ENCODE data around the gene CKB.

Gene CKB

DNA sequence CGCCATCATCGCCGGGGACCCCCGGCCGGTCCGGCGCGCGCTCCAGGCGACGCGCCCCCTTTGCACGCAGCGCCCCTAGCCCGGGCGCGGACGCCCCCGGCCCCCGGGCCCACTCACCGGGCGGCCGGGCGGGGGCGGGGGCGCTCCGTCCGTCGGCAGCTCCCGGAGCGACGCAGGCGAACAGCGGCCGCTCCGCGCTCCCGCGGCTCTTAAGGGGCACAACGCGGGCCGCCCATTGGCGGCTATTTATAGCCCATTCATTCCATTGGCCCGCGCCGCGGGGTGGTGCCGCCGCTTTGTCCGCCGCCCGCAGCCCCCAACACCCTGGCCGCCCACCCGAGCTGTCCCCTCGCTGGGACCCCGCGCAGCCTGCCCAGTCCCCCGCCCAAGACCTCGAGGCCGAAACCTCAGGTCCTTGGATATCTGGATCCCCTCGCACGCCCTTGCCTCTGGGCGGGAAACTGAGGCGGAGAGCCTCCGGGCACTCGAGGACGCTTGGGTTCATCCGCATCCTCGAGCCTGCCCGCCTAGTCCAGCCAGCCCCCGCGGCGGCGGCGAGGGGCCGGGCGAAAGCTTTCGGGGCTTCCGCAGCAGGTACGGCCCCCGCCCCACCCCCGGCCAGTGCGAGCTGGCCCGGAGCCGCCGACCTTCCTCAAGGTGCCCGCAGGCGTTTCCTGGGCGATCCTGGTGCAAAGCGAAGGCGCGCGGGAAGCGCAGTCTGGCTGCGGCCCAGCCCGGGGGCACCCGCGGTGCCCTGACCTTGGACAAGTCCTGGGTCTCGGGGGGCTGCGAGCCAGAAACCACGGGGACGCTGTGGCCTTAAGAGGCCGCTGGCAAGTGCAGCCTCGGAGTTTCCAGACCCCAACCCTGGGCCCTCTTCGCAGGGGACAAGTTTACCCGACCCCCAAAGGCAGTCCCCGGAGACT lies at the start of gene CKB:
Gene CKB, minus strand, starts transcription at position 182 of the 926 bp plus-strand sequence. CDS start 337 bp downstream, outside the sequence.
- DNase-seq (ENCODE audit: low spot score), result peak; percentile 91

DNA sequence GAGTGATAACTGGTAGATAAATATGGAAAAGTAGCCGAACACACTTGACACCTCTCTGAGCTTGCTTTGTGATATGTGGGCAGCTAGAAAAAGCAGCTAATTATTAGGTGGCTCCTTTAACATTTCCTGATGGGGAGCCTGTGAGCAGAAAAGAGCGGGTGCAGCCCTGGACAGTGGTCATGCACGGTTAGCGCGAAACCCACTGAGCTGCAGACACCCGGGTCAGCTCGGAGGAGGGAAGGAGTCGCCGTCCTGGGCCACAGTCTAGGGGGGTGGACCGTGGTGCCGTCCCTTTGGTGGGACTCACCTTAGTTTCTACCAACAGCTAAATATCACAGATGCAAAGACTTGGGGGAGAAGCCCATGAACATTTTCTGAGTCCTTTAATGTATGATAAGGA lies 46.8 kb upstream of the CKB start:
- DNase-seq (ENCODE audit: low spot score), result no peak

DNA sequence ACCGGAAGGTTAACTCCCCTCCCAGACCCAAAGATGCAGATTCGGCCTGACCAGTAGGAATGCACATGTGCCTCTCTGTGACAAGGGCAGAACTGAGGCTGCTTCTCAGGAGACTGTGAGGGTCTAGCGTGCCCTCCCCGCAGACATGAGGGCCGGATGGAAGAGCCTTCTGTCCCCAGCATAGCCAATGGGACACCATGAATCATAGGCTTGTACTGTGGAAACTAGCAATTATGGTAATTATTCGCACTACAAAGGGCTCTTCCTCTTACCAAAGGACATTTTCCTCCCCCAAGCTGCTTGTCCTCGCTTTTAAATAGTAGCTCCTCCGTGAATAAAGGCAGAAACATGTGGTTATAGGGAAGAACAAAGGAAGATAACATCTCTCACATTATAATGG lies 46.3 kb upstream of the CKB start:
- no peak for DNase-seq (ENCODE audit: low spot score)

- DNase-seq (ENCODE audit: low spot score), result no peak
These were observed 41.3 kb upstream of the CKB start for GRCh38 chr14:103563844-103564505.

GRCh38 chr14:103563226-103563620 lies 40.6 kb upstream of the CKB start:
- no peak for DNase-seq (ENCODE audit: low spot score)

- DNase-seq (ENCODE audit: low spot score), result peak; percentile 92
These were observed 40.0 kb upstream of the CKB start, which contains the start of the genes BAG5 and COA8 for GRCh38 chr14:103562429-103563225. TSS of gene BAG5 (minus strand) at chr14:103562657. CDS start at chr14:103561164, 1,493 bp downstream. TSS of gene COA8 (plus strand) at chr14:103562960. CDS start at chr14:103563002, 42 bp downstream.

GRCh38 chr14:103562179-103562428 lies 39.5 kb upstream of the CKB start:
- no peak for DNase-seq (ENCODE audit: low spot score)

DNA sequence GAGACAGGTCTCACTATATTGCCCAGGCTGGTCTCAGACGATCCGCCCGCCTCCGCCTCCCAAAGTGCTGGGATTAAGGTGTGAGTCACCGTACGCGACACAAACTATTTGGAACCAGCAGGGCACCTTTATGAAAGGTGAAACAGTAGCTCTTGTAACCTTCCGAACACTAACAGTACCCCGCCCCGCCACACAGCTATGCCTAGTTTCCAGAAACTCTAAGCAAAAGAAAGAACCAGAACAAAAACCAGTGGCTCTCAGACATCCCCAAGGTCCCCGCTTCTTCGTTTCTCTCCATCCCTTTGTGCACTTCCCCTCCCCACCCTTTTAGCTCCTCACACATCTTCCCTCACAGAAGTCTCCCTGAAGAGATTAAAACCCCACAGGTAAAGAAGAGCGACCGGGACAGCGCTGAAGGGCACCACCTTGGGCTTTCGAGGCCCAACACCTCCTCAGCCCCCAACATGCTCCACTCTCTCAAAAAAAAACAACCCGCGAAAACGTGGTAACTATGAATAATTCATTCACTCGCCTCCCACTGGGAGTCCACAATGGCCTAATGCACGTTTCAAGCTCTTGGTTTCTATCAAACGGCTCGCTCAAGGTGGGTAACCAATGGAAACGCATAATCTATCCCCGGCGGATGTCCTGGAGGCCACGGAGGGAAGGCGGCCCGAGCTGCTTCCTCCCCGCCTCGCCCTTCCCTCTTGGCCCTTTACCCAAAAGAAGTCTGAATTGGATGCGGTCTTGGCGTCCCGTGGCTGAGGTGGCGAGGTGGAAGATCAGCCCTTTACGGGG lies 39.0 kb upstream of the CKB start:
- DNase-seq (ENCODE audit: low spot score), result no peak

- DNase-seq (ENCODE audit: low spot score), result no peak
These were observed 38.1 kb upstream of the CKB start for GRCh38 chr14:103560691-103561090.

DNA sequence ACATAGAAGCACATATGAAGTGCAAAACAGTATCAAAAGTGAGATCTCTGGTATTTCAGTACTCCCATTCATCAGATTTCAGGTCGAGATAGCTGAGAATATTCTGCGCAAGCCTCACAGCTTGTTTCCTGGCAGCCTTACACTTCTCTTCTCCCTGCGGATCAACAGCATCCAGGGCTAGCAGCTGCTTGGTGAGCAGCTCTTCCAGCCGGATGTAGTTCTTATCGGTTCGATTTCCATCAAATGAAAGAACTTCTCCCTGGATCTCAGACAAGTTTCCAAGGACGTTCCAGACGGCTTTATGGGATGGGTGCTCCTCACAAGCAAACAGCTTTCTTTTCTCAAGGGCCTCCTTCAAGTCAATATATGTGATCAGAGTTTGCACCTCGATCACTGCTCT lies 37.1 kb upstream of the CKB start:
- DNase-seq (ENCODE audit: low spot score), result no peak

DNA sequence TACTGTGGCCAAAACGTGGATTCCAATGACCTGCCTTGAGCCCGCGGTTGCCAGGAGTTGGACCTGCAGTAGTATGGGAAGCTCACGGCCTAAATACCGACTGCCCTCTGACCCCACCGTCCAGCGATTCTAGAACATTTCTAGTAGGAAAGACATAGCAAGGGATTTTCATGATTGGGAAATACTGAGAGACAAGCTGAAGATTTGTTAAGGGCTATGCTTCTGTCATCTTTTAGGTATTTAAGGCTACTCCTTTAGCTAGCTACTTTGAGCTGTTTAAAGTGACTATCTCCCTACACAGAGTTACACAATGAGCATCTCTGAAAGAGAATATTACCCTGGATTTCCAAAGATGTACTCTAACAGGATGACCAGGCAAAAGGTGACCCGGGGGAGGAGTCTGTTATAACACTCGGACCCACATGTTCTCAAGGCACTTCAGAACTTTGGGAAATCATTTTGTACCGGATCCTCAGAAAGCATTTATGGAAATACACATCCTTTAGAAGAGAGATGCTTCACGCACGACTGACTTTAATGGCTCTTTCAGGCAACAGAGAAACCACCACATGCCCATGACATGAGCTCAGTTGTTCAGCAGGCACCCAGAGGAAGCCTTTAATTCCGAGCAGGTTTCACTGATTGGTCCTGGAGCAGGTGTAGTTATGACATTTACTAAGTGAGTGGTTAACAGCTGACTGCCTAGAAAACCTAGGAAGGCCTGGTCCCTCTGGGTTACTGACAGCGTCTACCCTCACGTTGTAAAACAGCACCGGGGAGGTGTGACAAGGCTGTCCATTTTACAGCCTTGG lies 35.6 kb upstream of the CKB start:
- DNase-seq (ENCODE audit: low spot score), result no peak

DNA sequence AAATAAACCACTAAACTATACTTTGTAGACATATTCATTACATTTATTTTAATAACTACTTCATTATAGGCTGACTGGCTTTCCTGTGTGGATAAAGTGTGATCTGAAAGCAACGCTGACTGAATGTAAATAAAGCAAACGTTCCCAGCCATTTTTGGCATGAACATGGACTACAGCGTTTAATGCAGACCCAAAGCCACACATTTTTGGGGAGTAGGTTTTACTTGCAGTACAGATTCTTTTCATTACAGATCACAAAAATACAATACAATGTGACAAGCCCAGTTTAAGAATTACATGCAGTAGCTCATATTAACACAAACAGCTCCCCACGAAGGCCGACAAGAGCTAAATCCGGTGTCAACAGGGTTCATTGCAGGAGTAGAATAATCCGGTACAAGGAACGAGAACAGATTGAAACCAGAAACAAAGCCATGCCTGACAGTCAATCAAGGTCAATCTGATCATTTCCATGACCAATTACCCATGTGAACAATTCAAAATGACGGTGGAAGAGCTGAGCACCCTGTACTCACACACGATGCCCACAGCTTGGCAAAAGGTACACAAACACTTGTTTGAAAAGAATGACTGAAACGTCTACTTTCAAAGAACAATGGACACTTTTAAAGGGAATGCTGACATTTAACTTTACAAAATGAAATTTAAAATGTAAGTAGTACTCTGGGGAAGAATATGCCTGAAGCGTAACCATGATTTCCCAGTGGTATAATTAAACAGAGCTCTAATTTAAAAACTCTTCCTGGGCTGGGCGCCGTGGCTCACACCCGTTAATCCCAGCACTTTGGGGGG lies 34.5 kb upstream of the CKB start:
- no peak for DNase-seq (ENCODE audit: low spot score)

DNA sequence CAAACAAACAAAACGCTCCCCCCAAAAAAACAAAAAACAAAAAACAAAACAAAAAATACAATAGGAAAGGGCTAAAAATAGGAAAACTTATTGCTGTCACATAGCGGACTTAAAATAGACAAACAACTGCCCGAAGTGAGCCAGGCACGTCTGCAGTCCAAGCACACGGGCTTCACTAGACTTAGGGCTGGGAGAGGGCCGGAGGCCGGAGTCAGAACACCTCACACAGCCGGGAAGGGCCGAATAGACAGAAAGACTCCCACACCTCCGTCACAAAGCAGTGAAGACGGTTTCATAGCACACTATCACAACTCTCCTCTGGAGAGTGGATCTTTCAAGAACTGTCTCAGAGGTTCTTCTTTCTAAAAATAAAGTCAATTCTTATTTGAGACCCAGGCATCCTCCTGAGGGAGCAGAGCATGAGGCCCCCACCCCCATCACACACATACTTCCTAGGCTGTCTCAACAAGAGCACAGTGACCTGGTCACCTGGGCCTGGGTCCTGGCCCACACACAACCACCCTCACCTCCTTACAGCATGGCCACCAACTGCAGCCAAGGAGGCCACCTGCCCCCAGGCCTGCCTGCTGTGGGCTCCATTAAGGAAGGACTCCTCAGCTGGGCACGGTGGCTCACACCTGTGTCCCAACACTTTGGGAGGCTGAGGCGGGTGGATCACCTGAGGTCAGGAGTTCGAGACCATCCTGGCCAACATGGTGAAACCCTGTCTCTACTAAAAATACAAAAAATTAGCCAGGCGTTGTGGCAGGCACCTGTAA lies 33.1 kb upstream of the CKB start:
- DNase-seq (ENCODE audit: low spot score), result no peak

GRCh38 chr14:103552846-103553210 lies 30.2 kb upstream of the CKB start:
- no peak for DNase-seq (ENCODE audit: low spot score)

DNA sequence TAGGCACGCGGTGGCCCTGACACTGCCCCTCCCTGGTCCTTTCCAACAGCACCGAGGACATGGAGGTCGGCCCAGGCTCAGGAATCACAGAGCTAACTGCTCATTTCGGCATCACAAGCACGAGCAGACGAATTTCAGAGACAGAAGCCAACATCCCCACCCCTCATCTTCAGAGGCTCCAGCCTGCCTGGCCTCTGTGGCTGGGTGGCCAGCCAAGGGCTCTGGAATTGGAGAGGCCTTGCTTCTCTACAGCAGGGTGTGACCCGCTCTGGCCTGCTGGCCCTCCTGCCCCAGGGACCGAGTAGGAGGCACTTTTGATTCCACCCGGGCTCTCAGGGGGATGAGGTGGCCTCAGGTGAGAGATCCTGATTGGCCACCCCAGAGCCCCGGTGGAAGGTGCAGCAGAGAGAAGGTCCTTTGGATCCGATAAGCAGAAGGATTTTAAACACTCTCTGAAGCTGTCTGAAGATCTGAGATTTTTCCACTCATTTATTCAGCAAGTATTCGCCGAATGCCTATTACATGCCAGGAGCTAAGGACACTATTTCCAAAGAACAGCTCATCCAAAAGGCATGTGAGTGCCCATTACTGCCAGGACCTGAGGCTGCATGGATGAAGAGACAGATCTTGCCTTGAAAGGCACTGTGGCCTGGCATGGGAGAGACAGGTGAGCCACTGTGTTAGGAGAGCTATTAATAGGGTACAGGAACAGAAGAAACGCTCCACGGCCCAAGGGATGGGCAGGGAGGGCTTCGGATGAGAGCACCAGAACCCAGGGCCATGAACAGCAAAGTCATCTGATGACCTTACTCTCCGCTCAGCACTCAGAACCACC lies 29.6 kb upstream of the CKB start:
- no peak for DNase-seq (ENCODE audit: low spot score)

DNA sequence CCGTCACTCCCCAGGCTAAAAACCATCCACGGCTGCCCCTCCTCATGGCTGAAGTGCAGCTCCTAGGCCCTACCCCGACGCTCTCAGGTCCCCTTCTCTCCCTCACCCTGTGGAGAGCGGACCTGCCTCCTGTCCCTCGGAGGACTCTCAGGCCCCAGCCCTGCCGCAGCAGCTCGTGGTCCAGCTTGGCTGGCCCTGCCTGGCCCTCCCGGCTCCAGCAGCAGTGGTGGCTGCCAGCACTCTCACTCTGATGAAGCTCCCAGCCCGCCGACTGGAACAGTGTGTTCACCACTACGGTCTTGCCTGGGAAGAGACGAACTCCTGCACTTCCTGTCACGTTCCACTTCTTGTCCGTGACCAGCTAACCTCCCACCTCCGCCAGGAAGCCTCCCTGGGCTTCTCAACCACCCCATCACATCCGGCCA lies 28.7 kb upstream of the CKB start:
- no peak for DNase-seq (ENCODE audit: low spot score)

DNA sequence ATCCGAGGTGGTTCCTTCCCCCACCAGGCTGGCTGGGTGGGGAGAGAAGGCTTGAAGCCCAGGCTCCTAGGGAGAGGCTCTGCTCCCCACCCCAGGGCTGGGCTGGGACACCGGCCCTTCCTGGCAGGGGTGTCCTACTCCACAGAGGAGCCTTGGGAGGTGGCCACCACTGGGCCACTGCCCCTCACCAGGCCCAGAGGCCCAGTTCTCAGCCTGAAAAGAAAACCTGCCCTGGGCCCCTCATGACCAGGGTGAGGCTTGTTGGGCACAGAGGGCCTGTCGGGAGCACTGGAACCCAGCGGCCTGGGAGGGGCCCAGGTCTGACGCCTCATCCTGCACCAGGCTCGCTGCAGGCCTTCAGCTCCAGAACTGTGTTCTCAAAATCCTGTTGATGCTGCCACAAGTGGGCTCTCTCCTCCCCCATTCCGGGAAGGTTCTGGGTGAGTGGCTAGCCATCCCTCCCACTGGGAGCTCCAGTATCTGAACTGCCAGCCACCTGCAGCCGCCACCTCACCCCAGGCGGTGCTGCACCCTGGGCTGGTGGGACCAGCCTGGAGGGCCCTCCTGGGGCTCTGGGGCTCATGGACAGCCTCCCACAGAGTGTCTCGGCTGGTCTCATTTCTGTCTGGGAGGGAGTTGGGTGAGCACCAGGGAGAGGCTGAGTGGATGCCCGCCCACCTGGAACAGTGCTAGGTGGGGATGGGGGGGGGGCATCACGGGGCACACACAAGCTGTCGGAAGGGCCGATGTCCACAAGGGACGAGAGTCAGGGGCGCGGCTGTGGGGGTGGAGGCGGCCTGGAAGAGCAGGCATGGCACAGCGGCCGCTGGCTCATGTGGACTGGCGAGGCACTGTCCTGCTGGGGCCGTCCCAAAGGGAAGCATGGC lies 28.1 kb upstream of the CKB start:
- no peak for DNase-seq (ENCODE audit: low spot score)

All from HuH-7 (cell line).